ENCODE results near the gene UNC5CL.
"Not testable (repeated sequence)": the region's sequence is repeated elsewhere in the genome, so short reads cannot be mapped to it uniquely, and the experiment has no call there.

UNC5CL gene

GRCh38 chr6:41037107-41037900, 1.7 kb downstream of the UNC5CL start:
- no peak for DNase-seq

GRCh38 chr6:41036601-41037000, 2.4 kb downstream of the UNC5CL start:
- no peak for DNase-seq

- no peak for DNase-seq
These were observed 2.8 kb downstream of the UNC5CL start for GRCh38 chr6:41036186-41036585.

- no peak for DNase-seq
These were observed 5.2 kb downstream of the UNC5CL start for GRCh38 chr6:41033776-41034175.

GRCh38 chr6:41032830-41033229, 6.2 kb downstream of the UNC5CL start:
- no peak for DNase-seq

GRCh38 chr6:41028561-41029412, 10.2 kb downstream of the UNC5CL start:
- DNase-seq: no peak

GRCh38 chr6:41027799-41028560, 11.0 kb downstream of the UNC5CL start:
- peak; percentile 69 for DNase-seq

- DNase-seq: no peak
These were observed 11.8 kb downstream of the UNC5CL start for GRCh38 chr6:41027241-41027640.

GRCh38 chr6:41025966-41026530, 13.0 kb downstream of the UNC5CL start:
- DNase-seq: no peak

- no peak for DNase-seq
These were observed 15.9 kb downstream of the UNC5CL start for GRCh38 chr6:41023114-41023513.

- no peak for DNase-seq
These were observed 16.7 kb downstream of the UNC5CL start for GRCh38 chr6:41022294-41022693.

- no peak for DNase-seq
These were observed 17.2 kb downstream of the UNC5CL start for GRCh38 chr6:41021832-41022231.

- DNase-seq: no peak
These were observed 21.4 kb downstream of the UNC5CL start for GRCh38 chr6:41017663-41018062.

- DNase-seq: not testable (repeated sequence)
These were observed 23.2 kb downstream of the UNC5CL start for GRCh38 chr6:41015860-41016259.

- no peak for DNase-seq
These were observed 24.2 kb downstream of the UNC5CL start for GRCh38 chr6:41014780-41015179.

- DNase-seq: no peak
These were observed 25.4 kb downstream of the UNC5CL start for GRCh38 chr6:41013466-41014153.

- DNase-seq: no peak
These were observed 27.3 kb downstream of the UNC5CL start for GRCh38 chr6:41011673-41012072.

GRCh38 chr6:41009669-41010068, 29.4 kb downstream of the UNC5CL start:
- no peak for DNase-seq

GRCh38 chr6:41008011-41008410, 31.0 kb downstream of the UNC5CL start:
- DNase-seq: no peak

GRCh38 chr6:41006980-41007379, 32.0 kb downstream of the UNC5CL start:
- DNase-seq: not testable (repeated sequence)

- DNase-seq: peak; percentile 34
These were observed 32.8 kb downstream of the UNC5CL start for GRCh38 chr6:41006217-41006616.

- DNase-seq: no peak
These were observed 36.9 kb downstream of the UNC5CL start for GRCh38 chr6:41002168-41002567.

All from T-helper 9 cell (primary cell).